HG03378 (cell line): ENCODE data around the gene RFX6.

Experiments
- ATAC-seq: cut with Tn5 transposase; IDR thresholded peaks from one replicate; pipeline ENCODE4 v1.9.1; 2021; ENCODE audit warnings: mild to moderate bottlenecking, moderate library complexity; ENCODE audit not compliant: unreplicated experiment

Gene RFX6

GRCh38 chr6:116969211-116969863 lies 92.3 kb downstream of the RFX6 start:
- ATAC-seq: peak; percentile 79

GRCh38 chr6:116971959-116972358 lies 94.9 kb downstream of the RFX6 start:
- ATAC-seq: peak; percentile 86

GRCh38 chr6:116973976-116974375 lies 96.9 kb downstream of the RFX6 start:
- ATAC-seq: no peak

GRCh38 chr6:116974526-116975316 lies 97.7 kb downstream of the RFX6 start:
- ATAC-seq: no peak

- ATAC-seq: no peak
These were observed 98.6 kb downstream of the RFX6 start for GRCh38 chr6:116975600-116975999.

GRCh38 chr6:116979560-116979959 lies 102.5 kb downstream of the RFX6 start:
- ATAC-seq: no peak
